ENCODE data around the gene GEMIN7.

The GEMIN7 gene

DNA sequence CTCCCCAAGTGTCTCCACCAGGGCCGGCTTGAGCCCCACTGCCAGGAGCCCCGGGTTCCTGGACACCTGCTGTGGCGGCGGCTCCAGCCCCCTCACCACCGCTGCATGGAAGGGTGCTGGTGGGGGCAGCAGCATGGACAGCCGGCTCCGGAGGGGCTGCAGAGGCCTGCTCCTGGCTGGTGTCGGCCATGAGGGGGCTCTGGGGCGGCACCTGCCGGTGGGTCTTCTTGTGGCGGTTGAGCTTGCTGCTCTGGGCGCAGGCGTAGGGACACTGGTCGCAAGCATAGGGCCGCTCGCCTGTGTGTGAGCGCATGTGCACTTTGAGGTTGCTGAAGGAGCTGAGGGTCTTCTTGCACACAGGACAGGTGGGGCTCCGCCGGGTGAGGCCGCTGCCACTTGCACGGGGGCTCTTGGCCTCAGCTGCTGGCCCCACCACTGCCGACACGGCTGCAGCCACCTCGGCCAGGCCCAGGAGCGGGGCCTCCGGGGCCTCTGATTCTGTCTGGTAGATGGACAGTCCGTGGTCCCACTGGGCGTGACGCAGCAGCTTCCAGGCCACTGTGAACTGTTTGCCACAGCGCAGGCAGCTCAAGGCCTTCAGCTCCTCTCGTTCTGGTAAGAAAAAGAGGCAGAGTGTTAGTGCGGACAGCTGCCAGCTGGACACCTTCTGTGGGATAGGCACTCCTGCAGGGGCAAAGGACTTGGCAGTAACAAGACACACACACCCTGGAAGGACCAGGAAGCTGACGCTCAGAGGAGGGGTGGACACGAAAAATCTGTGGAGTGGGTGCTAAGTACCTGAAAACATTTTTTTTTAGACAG, 6.9 kb upstream of the GEMIN7 start:
- no peak overlapping the region for H3K4me3 ChIP-seq (ENCODE audit: insufficient read depth, low read depth, low read length, poor library complexity, severe bottlenecking)
- peaks cover 44% of the 10 kb centered on the region for H3K36me3 ChIP-seq (ENCODE audit: control insufficient read depth, insufficient read depth, low read length)
- no peak overlapping the region for H3K27ac ChIP-seq (ENCODE audit: insufficient read depth, low read length, poor library complexity, severe bottlenecking)
- H3K9me3 ChIP-seq (ENCODE audit: control insufficient read depth, low read length) = no peaks in the 10 kb centered on the region
- DNase-seq = no peak
- no peaks in the 10 kb centered on the region for H3K27me3 ChIP-seq (replicated peaks; ENCODE audit: control insufficient read depth, insufficient read depth, low read length, poor library complexity, severe bottlenecking)
- peaks cover 13% of the 10 kb centered on the region for H3K4me1 ChIP-seq (ENCODE audit: control insufficient read depth, insufficient read depth, low read length, poor library complexity, severe bottlenecking)

DNA sequence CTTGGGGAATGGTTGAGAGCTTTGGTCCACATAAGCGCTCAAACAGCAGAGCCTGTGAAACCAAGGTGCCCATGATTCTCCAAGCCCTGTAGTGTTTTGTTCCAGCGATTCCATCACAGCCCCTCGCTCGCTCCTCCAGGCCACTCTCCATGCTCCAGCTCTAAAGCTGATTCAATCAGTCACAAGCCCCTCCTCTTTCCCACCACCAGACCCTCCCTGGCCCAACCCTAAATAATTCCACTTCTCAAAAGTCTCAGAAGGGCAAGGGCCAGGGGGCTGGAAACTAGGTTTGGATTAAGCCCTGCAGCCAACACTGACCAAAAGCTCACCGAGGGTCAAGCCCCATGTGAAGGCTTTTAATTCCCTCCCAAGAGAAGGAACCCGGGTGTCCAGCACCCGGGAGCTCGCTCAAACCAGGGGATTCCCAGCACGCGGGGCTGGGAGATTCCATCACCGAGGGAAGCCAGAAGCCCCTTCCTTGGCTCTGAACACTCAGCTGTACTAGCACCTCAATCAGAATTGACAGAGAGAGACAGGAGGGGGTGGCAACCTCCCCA, 4.2 kb upstream of the GEMIN7 start:
- peak overlapping the region; percentile 51 for H3K27ac ChIP-seq (ENCODE audit: insufficient read depth, low read length, poor library complexity, severe bottlenecking)
- DNase-seq = no peak
- H3K4me1 ChIP-seq (ENCODE audit: control insufficient read depth, insufficient read depth, low read length, poor library complexity, severe bottlenecking) = peaks cover 27% of the 10 kb centered on the region
- no peaks in the 10 kb centered on the region for H3K9me3 ChIP-seq (ENCODE audit: control insufficient read depth, low read length)
- H3K36me3 ChIP-seq (ENCODE audit: control insufficient read depth, insufficient read depth, low read length) = peaks cover 21% of the 10 kb centered on the region
- no peaks in the 10 kb centered on the region for H3K27me3 ChIP-seq (replicated peaks; ENCODE audit: control insufficient read depth, insufficient read depth, low read length, poor library complexity, severe bottlenecking)
- H3K4me3 ChIP-seq (ENCODE audit: insufficient read depth, low read depth, low read length, poor library complexity, severe bottlenecking) = no peak overlapping the region

DNA sequence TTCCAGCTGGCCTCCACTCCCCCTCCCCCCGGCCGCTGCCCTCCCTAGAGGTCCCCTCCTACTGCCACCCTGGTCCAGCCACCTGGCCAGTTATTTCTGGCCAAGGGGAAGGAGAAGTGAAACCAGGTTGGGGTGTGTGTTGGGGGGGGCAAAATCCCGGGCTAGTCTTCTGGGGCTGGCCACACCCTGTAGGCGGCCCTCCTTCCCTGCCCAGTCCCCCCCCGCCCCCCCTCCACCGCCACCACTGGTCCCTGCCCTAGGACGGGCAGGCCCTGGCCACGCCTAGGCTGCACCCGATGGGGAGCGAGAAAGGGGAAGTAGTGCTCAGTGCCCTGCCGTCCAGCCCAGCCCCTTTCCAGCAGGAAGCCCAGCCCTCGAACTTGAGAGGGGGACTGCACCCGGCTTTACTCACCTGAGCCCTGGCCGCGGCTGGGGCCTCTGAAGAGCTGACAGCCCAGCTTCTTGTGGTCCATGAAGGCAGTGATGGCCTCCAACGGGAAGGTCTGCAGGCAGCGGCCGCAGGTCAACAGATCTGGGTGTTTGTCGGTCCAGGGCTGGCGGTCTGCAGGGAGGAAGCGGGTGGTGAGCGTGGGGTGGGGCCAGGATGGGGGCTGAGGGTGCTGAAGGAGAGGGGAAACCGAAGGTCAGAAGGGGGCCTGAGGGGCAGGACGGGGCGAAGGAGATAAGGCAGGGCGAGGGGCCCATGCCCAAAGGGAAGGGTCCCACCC, 3.6 kb upstream of the GEMIN7 start:
- H3K27me3 ChIP-seq (replicated peaks; ENCODE audit: control insufficient read depth, insufficient read depth, low read length, poor library complexity, severe bottlenecking) = no peaks in the 10 kb centered on the region
- H3K9me3 ChIP-seq (ENCODE audit: control insufficient read depth, low read length) = no peaks in the 10 kb centered on the region
- DNase-seq = peak in 2 of 3 donors; percentile 25 to 28
- H3K4me1 ChIP-seq (ENCODE audit: control insufficient read depth, insufficient read depth, low read length, poor library complexity, severe bottlenecking) = peaks cover 32% of the 10 kb centered on the region
- H3K4me3 ChIP-seq (ENCODE audit: insufficient read depth, low read depth, low read length, poor library complexity, severe bottlenecking) = peak overlapping the region; percentile 57
- H3K27ac ChIP-seq (ENCODE audit: insufficient read depth, low read length, poor library complexity, severe bottlenecking) = peak overlapping the region; percentile 51
- peaks cover 14% of the 10 kb centered on the region for H3K36me3 ChIP-seq (ENCODE audit: control insufficient read depth, insufficient read depth, low read length)

DNA sequence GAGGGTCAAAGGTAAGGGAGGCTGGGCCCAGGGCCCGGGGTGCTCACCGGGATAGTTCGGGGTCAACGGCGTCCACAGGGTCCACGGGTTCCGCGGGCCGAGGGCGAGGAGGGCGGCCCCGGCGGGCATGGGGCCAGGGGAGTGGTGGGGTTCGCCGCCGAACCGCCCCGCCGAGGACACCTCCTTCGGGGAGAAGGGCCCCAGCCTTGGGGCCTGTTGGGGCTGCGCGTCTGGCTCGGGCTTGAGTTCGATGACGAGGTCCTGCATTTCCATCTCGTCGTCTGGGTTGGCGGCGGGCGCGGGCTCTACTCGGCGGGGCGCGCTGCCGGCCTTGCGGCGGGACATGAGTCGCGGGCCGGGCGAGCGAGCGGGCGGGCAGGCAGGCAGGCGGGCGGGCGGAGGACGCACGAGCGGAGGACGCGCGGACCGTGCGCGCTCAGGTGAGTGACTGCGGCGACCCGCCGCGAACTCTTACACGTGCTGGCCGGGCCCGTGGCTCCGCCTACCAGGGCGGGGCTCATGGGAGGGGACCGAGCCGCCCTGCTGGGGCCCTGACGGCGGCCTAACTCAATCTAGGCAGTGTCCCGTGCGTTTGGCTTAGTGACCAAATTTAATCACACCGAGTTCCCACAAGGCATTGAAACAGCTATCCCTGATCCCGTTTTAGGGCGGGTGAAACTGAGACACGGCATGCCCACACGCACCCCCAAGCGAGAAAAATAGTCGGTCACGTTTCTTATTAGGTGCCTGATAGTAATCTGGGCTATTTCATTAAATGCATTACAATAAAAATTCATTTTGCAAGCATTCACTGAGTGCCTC, 2.8 kb upstream of the GEMIN7 start, which contains the start of gene ZNF296:
Gene ZNF296, minus strand, starts transcription at position 450 of the 822 bp plus-strand sequence. Its CDS starts 105 bp downstream, at position 345.
- peak; percentile 64 to 73 (median 67) for DNase-seq
- Histone ChIP-seq H3K36me3 (ENCODE audit: control insufficient read depth, insufficient read depth, low read length) (peaks cover 8% of the 10 kb centered on the region), H3K27me3 (replicated peaks; ENCODE audit: control insufficient read depth, insufficient read depth, low read length, poor library complexity, severe bottlenecking) (no peaks in the 10 kb centered on the region), H3K27ac (ENCODE audit: insufficient read depth, low read length, poor library complexity, severe bottlenecking) (peak within 1 kb of the TSS; percentile 51), H3K4me3 (ENCODE audit: insufficient read depth, low read depth, low read length, poor library complexity, severe bottlenecking) (peak within 1 kb of the TSS; percentile 57), H3K9me3 (ENCODE audit: control insufficient read depth, low read length) (no peaks in the 10 kb centered on the region), H3K4me1 (ENCODE audit: control insufficient read depth, insufficient read depth, low read length, poor library complexity, severe bottlenecking) (peaks cover 36% of the 10 kb centered on the region)

DNA sequence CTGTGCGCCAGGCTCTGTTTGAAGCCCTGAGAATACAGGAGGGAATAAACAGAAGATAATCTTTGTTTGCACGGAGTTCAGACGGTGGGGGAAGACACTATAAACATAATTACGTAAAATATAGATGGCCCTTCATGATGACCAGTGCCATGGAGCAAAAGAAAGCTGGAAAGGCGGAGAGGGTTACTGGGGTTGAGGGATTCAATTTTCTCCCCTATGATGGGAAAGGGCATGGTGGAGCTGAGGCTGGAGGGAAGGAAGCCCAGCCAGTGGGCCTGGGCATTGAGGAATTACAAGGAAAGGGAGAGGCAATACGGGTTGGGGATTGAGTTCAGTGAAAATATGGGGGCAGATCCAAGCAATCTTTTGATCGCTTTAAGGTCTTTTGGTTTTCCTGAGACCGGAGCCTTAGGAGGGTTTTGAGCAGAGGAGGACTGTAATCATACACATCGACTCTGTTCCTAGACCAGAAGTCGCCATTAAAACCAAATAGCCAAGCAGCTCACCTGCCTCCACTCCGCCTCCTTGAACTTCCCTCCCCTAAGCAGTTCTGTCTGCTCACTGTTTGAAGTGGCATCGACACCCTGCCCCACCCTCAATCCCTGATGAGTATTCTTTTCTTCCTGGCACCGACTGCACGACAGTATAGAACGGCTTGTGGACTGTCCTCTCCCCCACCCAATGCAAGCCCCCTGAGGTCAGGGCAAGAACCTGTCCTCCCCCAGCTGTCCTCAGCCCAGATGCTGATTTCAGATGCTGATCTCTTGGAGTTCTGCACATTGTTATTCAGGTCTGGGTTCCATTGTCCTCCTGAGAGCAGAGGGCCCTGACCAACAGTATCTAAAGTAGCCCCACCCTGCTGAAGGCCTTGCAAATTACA, 2.0 kb upstream of the GEMIN7 start:
- no peaks in the 10 kb centered on the region for H3K9me3 ChIP-seq (ENCODE audit: control insufficient read depth, low read length)
- H3K27ac ChIP-seq (ENCODE audit: insufficient read depth, low read length, poor library complexity, severe bottlenecking) = no peak overlapping the region
- H3K4me1 ChIP-seq (ENCODE audit: control insufficient read depth, insufficient read depth, low read length, poor library complexity, severe bottlenecking) = peaks cover 36% of the 10 kb centered on the region
- H3K27me3 ChIP-seq (replicated peaks; ENCODE audit: control insufficient read depth, insufficient read depth, low read length, poor library complexity, severe bottlenecking) = no peaks in the 10 kb centered on the region
- H3K4me3 ChIP-seq (ENCODE audit: insufficient read depth, low read depth, low read length, poor library complexity, severe bottlenecking) = no peak overlapping the region
- peaks cover 4% of the 10 kb centered on the region for H3K36me3 ChIP-seq (ENCODE audit: control insufficient read depth, insufficient read depth, low read length)
- no peak for DNase-seq

DNA sequence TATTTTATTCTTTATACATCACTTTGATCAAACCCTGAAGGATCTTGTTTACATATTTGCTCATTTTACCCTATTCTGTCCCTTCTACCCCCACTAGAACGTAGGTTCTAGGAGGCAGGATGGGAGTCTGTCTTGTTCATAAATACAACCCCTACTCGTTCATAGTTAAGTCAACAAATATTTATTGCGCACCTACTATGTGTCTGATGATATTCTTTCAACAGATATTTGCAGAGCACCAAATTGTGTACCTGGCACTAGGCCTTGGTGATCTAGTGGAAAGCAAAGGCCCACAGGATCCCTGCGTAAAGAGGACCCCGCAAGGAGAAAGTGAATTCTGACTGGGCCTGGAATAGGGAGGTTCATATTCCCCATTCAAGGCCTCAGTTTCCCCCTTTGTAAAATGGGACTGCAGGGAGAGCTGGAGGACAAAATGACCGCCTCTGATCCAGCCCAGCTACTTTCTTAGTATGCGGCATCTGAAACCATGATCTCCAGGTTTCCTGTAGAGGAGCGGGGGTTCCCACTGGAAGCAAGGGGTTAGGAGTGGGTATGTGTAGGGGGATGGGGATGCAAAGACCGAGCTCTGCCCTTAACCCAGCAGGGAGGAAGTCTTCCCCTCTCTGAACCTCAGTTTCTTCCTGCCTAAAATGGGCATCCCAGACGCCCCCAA, 534 bp upstream of the GEMIN7 start:
- no peak for DNase-seq
- Histone ChIP-seq H3K36me3 (ENCODE audit: control insufficient read depth, insufficient read depth, low read length) (peaks cover 6% of the 10 kb centered on the region), H3K27me3 (replicated peaks; ENCODE audit: control insufficient read depth, insufficient read depth, low read length, poor library complexity, severe bottlenecking) (no peaks in the 10 kb centered on the region), H3K4me1 (ENCODE audit: control insufficient read depth, insufficient read depth, low read length, poor library complexity, severe bottlenecking) (peaks cover 36% of the 10 kb centered on the region), H3K27ac (ENCODE audit: insufficient read depth, low read length, poor library complexity, severe bottlenecking) (peak overlapping the region; percentile 69), H3K9me3 (ENCODE audit: control insufficient read depth, low read length) (no peaks in the 10 kb centered on the region), H3K4me3 (ENCODE audit: insufficient read depth, low read depth, low read length, poor library complexity, severe bottlenecking) (peak overlapping the region; percentile 82)

DNA sequence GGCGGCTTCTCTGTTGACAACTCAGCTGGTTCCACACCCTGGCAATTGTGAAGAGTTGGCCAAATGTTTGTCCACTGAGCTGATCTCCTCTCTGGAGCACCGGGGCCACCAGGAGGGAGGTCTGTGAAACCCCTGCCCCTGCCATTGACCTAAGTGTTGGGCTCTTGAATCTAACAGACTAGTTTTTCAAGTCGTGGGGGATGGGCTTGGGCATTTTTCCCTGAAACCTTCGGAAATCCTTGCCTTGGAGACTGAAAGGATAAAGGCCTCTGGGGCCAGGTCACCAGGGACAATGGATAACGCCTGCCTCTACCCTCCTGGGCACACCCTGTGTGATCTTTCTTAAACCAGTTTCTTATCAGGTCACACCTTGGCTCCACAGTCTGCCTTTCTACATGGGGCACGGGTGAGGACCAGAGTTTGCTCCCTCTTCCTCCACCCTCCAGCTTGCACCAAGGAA, 881 bp downstream of the GEMIN7 start:
- peak overlapping the region; percentile 82 for H3K4me3 ChIP-seq (ENCODE audit: insufficient read depth, low read depth, low read length, poor library complexity, severe bottlenecking)
- peaks cover 36% of the 10 kb centered on the region for H3K4me1 ChIP-seq (ENCODE audit: control insufficient read depth, insufficient read depth, low read length, poor library complexity, severe bottlenecking)
- H3K27ac ChIP-seq (ENCODE audit: insufficient read depth, low read length, poor library complexity, severe bottlenecking) = no peak overlapping the region
- no peaks in the 10 kb centered on the region for H3K27me3 ChIP-seq (replicated peaks; ENCODE audit: control insufficient read depth, insufficient read depth, low read length, poor library complexity, severe bottlenecking)
- DNase-seq = no peak
- H3K9me3 ChIP-seq (ENCODE audit: control insufficient read depth, low read length) = no peaks in the 10 kb centered on the region
- H3K36me3 ChIP-seq (ENCODE audit: control insufficient read depth, insufficient read depth, low read length) = peaks cover 6% of the 10 kb centered on the region

DNA sequence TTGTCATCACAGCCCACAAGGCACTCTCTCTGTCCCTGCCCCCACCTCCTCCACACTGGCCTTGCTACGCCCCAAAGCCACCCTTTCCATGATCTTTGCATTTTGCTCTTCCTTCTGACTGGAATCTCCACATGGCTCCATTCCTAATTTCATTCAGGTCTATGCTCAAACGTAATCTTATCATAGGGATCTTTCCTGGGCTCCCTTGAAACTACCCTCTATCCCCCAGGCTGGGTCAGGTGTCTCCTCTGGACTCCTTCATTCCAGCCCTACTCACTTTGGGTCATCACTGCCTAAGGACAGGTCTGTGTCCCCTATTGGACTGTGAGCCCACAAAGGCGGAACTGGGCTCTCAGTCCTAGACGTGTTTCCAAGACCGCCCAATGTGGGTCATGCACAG, 3.1 kb downstream of the GEMIN7 start:
- Histone ChIP-seq H3K36me3 (ENCODE audit: control insufficient read depth, insufficient read depth, low read length) (peaks cover 6% of the 10 kb centered on the region), H3K27ac (ENCODE audit: insufficient read depth, low read length, poor library complexity, severe bottlenecking) (no peak overlapping the region), H3K27me3 (replicated peaks; ENCODE audit: control insufficient read depth, insufficient read depth, low read length, poor library complexity, severe bottlenecking) (no peaks in the 10 kb centered on the region), H3K4me3 (ENCODE audit: insufficient read depth, low read depth, low read length, poor library complexity, severe bottlenecking) (no peak overlapping the region), H3K9me3 (ENCODE audit: control insufficient read depth, low read length) (no peaks in the 10 kb centered on the region), H3K4me1 (ENCODE audit: control insufficient read depth, insufficient read depth, low read length, poor library complexity, severe bottlenecking) (peaks cover 23% of the 10 kb centered on the region)
- no peak for DNase-seq
